B cell (primary cell): ENCODE data around the gene RAB8A. TPM values are rescaled to one million over a fixed set of nuclear protein-coding genes. Genes with fewer than 3 reads are reported as not detected.
"Not testable (repeated sequence)": the region's sequence is repeated elsewhere in the genome, so short reads cannot be mapped to it uniquely, and the experiment has no call there.

Experiments used
- ATAC-seq: fragments of 200-7000 bp; cut with Tn5 transposase; one replicate; pipeline ENCODE4 v1.10.0; 2021; ENCODE audit warnings: low read depth, mild to moderate bottlenecking, moderate number of reproducible peaks, moderate library complexity
- CTCF ChIA-PET: fragments of 350-600 bp; sonication (Branson Sonifier 250); formaldehyde crosslinking; loops from one replicate; lab custom pipeline; 2021; ENCODE audit warnings: antibody characterized with exemption, inconsistent platforms; lab: Charles Lee
- POLR2A ChIA-PET: fragments of 350-600 bp; sonication (Branson Sonifier 250); formaldehyde crosslinking; loops from one replicate; lab custom pipeline; 2021; ENCODE audit warnings: antibody characterized with exemption; lab: Charles Lee
- DNase-seq: peaks from one replicate; pipeline ENCODE4 v3.0.0; 2013
- H2AFZ ChIP-seq: 2 replicates; pipeline ENCODE4 v1.6.1; 2012; ENCODE audit warnings: mild to moderate bottlenecking, low read depth, low read length; ENCODE audit not compliant: insufficient read depth, poor library complexity, severe bottlenecking
- H3K27ac ChIP-seq, 2 donors: 1 replicate in 1 of 2; 2 replicates in 1 of 2; pipeline ENCODE4 v1.5.1; 2012 to 2013; ENCODE audit warnings: low read length in 2 of 2, mild to moderate bottlenecking in 2 of 2, moderate library complexity in 1 of 2
- H3K27me3 ChIP-seq, 4 experiments: fragments of 200-600 bp in 1 of 4; sonication (generic) in 1 of 4; replicated peaks in 1 of 4; 1 replicate in 2 of 4; 2 replicates in 2 of 4; pipeline versions ENCODE4 v1.6.1 to v1.7.0; 2013 to 2016; ENCODE audit warnings: low read length in 3 of 4, mild to moderate bottlenecking in 2 of 4, mixed read lengths in 1 of 4, moderate library complexity in 1 of 4; ENCODE audit not compliant: insufficient read depth in 4 of 4, control insufficient read depth in 3 of 4; ENCODE audit errors: control extremely low read depth in 1 of 4
- H3K36me3 ChIP-seq, 2 experiments: replicated peaks in 1 of 2; 1 replicate in 1 of 2; 2 replicates in 1 of 2; pipeline versions ENCODE4 v1.6.1 to v1.7.1; 2013; ENCODE audit warnings: low read length in 1 of 2; ENCODE audit not compliant: insufficient read depth in 2 of 2, control insufficient read depth in 1 of 2; ENCODE audit errors: control extremely low read depth in 1 of 2, extremely low read depth in 1 of 2
- H3K4me1 ChIP-seq, 2 donors: fragments of 200-600 bp in 1 of 2; sonication (generic) in 1 of 2; 1 replicate in 1 of 2; 2 replicates in 1 of 2; pipeline versions ENCODE4 v1.5.1 to v1.6.1; 2013 to 2017; ENCODE audit warnings: low read length in 2 of 2; ENCODE audit not compliant: control insufficient read depth in 2 of 2, insufficient read depth in 2 of 2
- H3K4me2 ChIP-seq: replicated peaks from 2 replicates; pipeline ENCODE3; 2012; ENCODE audit warnings: mild to moderate bottlenecking, low read depth, low read length; ENCODE audit not compliant: poor library complexity, severe bottlenecking
- H3K4me3 ChIP-seq, 5 experiments: fragments of 200-600 bp in 1 of 5; sonication (generic) in 1 of 5; 1 replicate in 3 of 5; 2 replicates in 2 of 5; pipeline versions ENCODE4 v1.5.1 to v1.7.0; 2011 to 2016; ENCODE audit warnings: low read length in 4 of 5, mild to moderate bottlenecking in 4 of 5, low read depth in 2 of 5, control low read depth in 1 of 5, moderate library complexity in 1 of 5; ENCODE audit not compliant: insufficient read depth in 1 of 5; ENCODE audit errors: control extremely low read depth in 1 of 5, extremely low read depth in 1 of 5
- H3K79me2 ChIP-seq: fragments of 200-600 bp; sonication (generic); one replicate; pipeline ENCODE4 v1.6.0; 2016; ENCODE audit warnings: low read length; ENCODE audit not compliant: control insufficient read depth, insufficient read depth
- H3K9ac ChIP-seq: fragments of 200-600 bp; sonication (generic); 2 replicates; pipeline ENCODE4 v1.6.1; 2017; ENCODE audit warnings: mild to moderate bottlenecking, low read length, moderate library complexity
- H3K9me3 ChIP-seq, 3 donors: one replicate each; pipeline versions ENCODE4 v1.6.1 to v1.7.1; 2013; ENCODE audit warnings: low read length in 2 of 3; ENCODE audit not compliant: control insufficient read depth in 2 of 3, insufficient read depth in 1 of 3; ENCODE audit errors: control extremely low read depth in 1 of 3
- H4K20me1 ChIP-seq: 2 replicates; pipeline ENCODE4 v1.6.0; 2012; ENCODE audit warnings: mild to moderate bottlenecking, low read length; ENCODE audit not compliant: insufficient read depth, control insufficient read depth, poor library complexity, severe bottlenecking
- H3K27ac Mint-ChIP-seq: one replicate; pipeline ENCODE4 v1.8.0; 2021; ENCODE audit warnings: mixed read lengths
- H3K27me3 Mint-ChIP-seq: one replicate; pipeline ENCODE4 v1.8.0; 2021; ENCODE audit warnings: mixed read lengths
- H3K4me1 Mint-ChIP-seq: one replicate; pipeline ENCODE4 v1.8.0; 2021; ENCODE audit warnings: mixed read lengths
- H3K4me3 Mint-ChIP-seq: one replicate; pipeline ENCODE4 v1.8.0; 2021; ENCODE audit warnings: mixed read lengths
- H3K9me3 Mint-ChIP-seq: one replicate; pipeline ENCODE4 v1.8.0; 2022; ENCODE audit warnings: mixed read lengths; ENCODE audit not compliant: insufficient read depth
- EZH2 ChIP-seq: IDR thresholded peaks from 2 replicates; pipeline ENCODE4 v1.6.1; 2012; ENCODE audit warnings: borderline replicate concordance, low read depth, mild to moderate bottlenecking, moderate library complexity, low read length; ENCODE audit not compliant: insufficient read depth, poor library complexity, severe bottlenecking
- WGBS: methylation state at CpG from one replicate; pipeline ENCODE4 v1.1.5; 2013; ENCODE audit warnings: missing lambda C conversion rate; ENCODE audit not compliant: insufficient coverage; 5-methylcytosine and 5-hydroxymethylcytosine counted together
- intact Hi-C: fragments of 100-400 bp; cut with micrococcal nuclease; formaldehyde crosslinking; loops from one replicate; pipeline ENCODE4 v1.10.0; 2022
- polyA plus RNA-seq: library from polyadenylated mRNA; depleted of rRNA; stranded (reverse); fragments of >200 nt; gene quantifications from 2 replicates; pipeline ENCODE4 v1.2.3, GENCODE V29; 2012
- total RNA-seq, 2 donors: library from RNA; stranded (reverse); fragments of 120-200 nt in 1 of 2; gene quantifications; 1 replicate in 1 of 2; 2 replicates in 1 of 2; pipeline versions ENCODE4 v1.2.3 to v1.2.4, GENCODE V29; 2013 to 2022
- TF ChIP-seq, protein P1 (sequence below): fragments of 200-600 bp; IDR thresholded peaks from one replicate; pipeline ENCODE4 v1.8.0; 2022; ENCODE audit warnings: antibody characterized with exemption, mild to moderate bottlenecking

The RAB8A gene
- total and polyA plus RNA-seq, 2 donors (not counting 1 experiment from before 2014, with no cell fraction given): 65.5 to 117 TPM

DNA sequence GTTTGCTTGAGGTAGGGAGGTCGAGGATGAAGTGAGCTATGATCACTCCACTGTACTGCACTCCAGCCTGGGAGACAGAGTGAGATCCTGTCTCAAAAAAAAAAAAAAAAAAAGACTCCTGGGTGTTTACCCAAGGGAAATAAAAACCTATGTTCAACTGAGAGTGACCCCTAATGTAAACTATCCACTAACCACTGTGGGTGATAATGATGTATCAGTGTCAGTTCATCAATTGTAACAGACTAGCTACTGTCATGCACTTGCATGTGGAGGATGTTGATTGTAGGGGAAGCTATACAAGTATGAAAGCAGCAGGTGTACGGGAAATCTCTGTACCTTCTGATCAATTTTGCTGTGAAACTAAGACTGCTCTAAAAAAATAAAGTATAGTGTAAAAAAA is 64.3 kb downstream of the RAB8A start:
- H3K9me3 Mint-ChIP-seq: no peaks in the 10 kb centered on the region
- H3K27me3 Mint-ChIP-seq: no peaks in the 10 kb centered on the region
- Histone ChIP-seq H2AFZ (no peak overlapping the region), H3K9ac (no peak overlapping the region), H3K4me1 (peaks cover 5 to 16% of the 10 kb centered on the region in 2 donors), H3K27me3 (no peaks in the 10 kb centered on the region), H4K20me1 (no peaks in the 10 kb centered on the region), H3K9me3 (peaks cover 0 to 13% (median 5%) of the 10 kb centered on the region in 3 donors), H3K36me3 (no peaks in the 10 kb centered on the region), H3K79me2 (no peaks in the 10 kb centered on the region), H3K27ac (no peak overlapping the region), H3K4me2 (no peak overlapping the region), H3K4me3 (no peak overlapping the region)
- no peak overlapping the region for H3K4me3 Mint-ChIP-seq
- DNase-seq (no peak), ATAC-seq (no peak)
- TF ChIP-seq EZH2: no peak
- TF ChIP-seq, protein P1, sequence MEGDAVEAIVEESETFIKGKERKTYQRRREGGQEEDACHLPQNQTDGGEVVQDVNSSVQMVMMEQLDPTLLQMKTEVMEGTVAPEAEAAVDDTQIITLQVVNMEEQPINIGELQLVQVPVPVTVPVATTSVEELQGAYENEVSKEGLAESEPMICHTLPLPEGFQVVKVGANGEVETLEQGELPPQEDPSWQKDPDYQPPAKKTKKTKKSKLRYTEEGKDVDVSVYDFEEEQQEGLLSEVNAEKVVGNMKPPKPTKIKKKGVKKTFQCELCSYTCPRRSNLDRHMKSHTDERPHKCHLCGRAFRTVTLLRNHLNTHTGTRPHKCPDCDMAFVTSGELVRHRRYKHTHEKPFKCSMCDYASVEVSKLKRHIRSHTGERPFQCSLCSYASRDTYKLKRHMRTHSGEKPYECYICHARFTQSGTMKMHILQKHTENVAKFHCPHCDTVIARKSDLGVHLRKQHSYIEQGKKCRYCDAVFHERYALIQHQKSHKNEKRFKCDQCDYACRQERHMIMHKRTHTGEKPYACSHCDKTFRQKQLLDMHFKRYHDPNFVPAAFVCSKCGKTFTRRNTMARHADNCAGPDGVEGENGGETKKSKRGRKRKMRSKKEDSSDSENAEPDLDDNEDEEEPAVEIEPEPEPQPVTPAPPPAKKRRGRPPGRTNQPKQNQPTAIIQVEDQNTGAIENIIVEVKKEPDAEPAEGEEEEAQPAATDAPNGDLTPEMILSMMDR: no peak
- intact Hi-C loops: no loop called here
- H3K4me1 Mint-ChIP-seq: peaks cover 14% of the 10 kb centered on the region
- CTCF ChIA-PET: interaction anchor here (1.7 to 3.0 kb wide), 2 partner anchors 32 to 135 kb away, joined by 4 to 11 read pairs; partner anchors contain the start of gene HSH2D
- POLR2A ChIA-PET: interaction anchor here (0.9 kb wide), 1 partner anchor 32 kb away, joined by 5 read pairs; the partner anchor contains the start of gene HSH2D
- no CpG with 5 or more reads among the region's 2 CpGs for WGBS
- H3K27ac Mint-ChIP-seq: no peak overlapping the region

DNA sequence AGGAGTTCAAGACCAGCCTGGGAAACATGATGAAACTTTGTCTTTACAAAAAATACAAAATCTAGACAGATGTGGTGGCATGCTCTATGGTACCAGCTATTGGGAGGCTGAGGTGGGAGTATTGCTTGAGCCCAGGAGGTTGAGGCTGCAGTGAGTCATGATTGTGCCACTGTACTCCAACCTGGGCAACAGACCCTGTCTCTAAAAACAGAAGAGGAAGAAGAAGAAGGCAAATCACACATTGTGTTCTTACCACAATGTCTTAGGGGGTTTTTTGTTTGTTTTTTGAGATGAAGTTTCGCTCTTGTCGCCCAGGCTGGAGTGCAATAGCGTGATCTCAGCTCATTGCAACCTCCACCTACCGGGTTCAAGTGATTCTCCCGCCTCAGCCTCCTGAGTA is 67.2 kb downstream of the RAB8A start:
- H3K27ac ChIP-seq, H3K4me3 ChIP-seq, H4K20me1 ChIP-seq, DNase-seq, H3K27me3 ChIP-seq, H3K9me3 Mint-ChIP-seq, H3K27me3 Mint-ChIP-seq, H3K79me2 ChIP-seq, intact Hi-C loops, H3K9ac ChIP-seq, H3K36me3 ChIP-seq: not testable (repeated sequence)
- Histone ChIP-seq H3K4me2 (peak overlapping the region; percentile 20), H2AFZ (peak overlapping the region; percentile 45), H3K9me3 (peaks cover 0 to 13% (median 5%) of the 10 kb centered on the region in 3 donors), H3K4me1 (peaks cover 5 to 25% of the 10 kb centered on the region in 2 donors)
- Mint-ChIP-seq H3K4me1 (peaks cover 16% of the 10 kb centered on the region), H3K27ac (peak overlapping the region; percentile 75), H3K4me3 (peak overlapping the region; percentile 42)
- POLR2A ChIA-PET: interaction anchor here (1.2 to 3.2 kb wide), 2 partner anchors 36 to 68 kb away, joined by 3 to 19 read pairs; partner anchors contain the start of genes HSH2D and RAB8A
- CTCF ChIA-PET: interaction anchor here (0.9 to 6.1 kb wide), 6 partner anchors 10 to 138 kb away, joined by 3 to 47 read pairs (median 16); partner anchors contain the start of gene HSH2D
- ATAC-seq: peak; percentile 12
- WGBS: no CpG with 5 or more reads among the region's 5 CpGs
